ENCODE results near the gene SGF29. TPM values are rescaled to one million over a fixed set of nuclear protein-coding genes. Genes with fewer than 3 reads are reported as not detected.

Gene SGF29
- total and polyA plus RNA-seq, 2 of the 4 experiments (the other 2 are of a cell fraction): 4.3 to 7.7 TPM

GRCh38 chr16:28597692-28598261, 44.1 kb downstream of the SGF29 start:
- H4K8ac ChIP-seq (ENCODE audit: low read depth in 2 of 2, low read length in 2 of 2): no peak overlapping the region
- no peak overlapping the region for H3K56ac ChIP-seq (ENCODE audit: extremely low read depth, insufficient read depth, low read length)
- no peak overlapping the region for H2BK5ac ChIP-seq (ENCODE audit: low read depth, low read length, poor library complexity, severe bottlenecking)
- no peak for DNase-seq
- ChIA-PET CTCF (interaction anchor here (0.6 kb wide), 1 partner anchor 9 kb away, joined by 3 read pairs; no protein-coding TSS in a partner anchor), POLR2A (ENCODE audit: unreplicated experiment) (no interaction called here)
- no peak overlapping the region for H3K14ac ChIP-seq (replicated peaks; ENCODE audit: low read depth, low read length)
- H3K36me3 ChIP-seq (ENCODE audit: control insufficient read depth, insufficient read depth, low read length): no peaks in the 10 kb centered on the region
- no peak overlapping the region for H3K18ac ChIP-seq (ENCODE audit: low read depth, low read length)
- H2AK9ac ChIP-seq (replicated peaks; ENCODE audit: low read depth, low read length, poor library complexity): no peak overlapping the region
- H3K4me1 ChIP-seq (ENCODE audit: control insufficient read depth, insufficient read depth, low read length): no peaks in the 10 kb centered on the region
- no peak overlapping the region for H2AFZ ChIP-seq (replicated peaks; ENCODE audit: low read length, poor library complexity)
- H2BK15ac ChIP-seq (ENCODE audit: low read depth, low read length): no peak overlapping the region
- H3K9me1 ChIP-seq (ENCODE audit: insufficient read depth, low read length): no peaks in the 10 kb centered on the region
- no TSS peak for BruUV-seq (replicated peaks)
- no peak overlapping the region for H4K91ac ChIP-seq (ENCODE audit: insufficient read depth, low read depth, low read length)
- H3K23ac ChIP-seq (ENCODE audit: low read depth, low read length): no peak overlapping the region
- H3K9ac ChIP-seq (ENCODE audit: low read depth, low read length): no peak overlapping the region
- H2BK20ac ChIP-seq (ENCODE audit: low read depth, low read length): no peak overlapping the region
- H2BK120ac ChIP-seq (ENCODE audit: low read depth, low read length): no peak overlapping the region
- no peak overlapping the region for H3K4me2 ChIP-seq (ENCODE audit: low read depth, low read length)
- 100% methylated on average over 1 of the region's 9 CpGs; no CpG with 5 or more reads in 1 of the 2 experiments for WGBS, 2 experiments (ENCODE audit: extremely low coverage in 2 of 2, insufficient read length in 1 of 2)
- peaks cover 6% of the 10 kb centered on the region for H3K27me3 ChIP-seq (ENCODE audit: control insufficient read depth, insufficient read depth, low read length)
- H3K27ac ChIP-seq (ENCODE audit: insufficient read depth, low read length): no peak overlapping the region
- ATAC-seq (ENCODE audit: low read depth): no peak
- in situ Hi-C loops (cut with MboI; ENCODE audit: low sequenced_read_pairs) (no loop called here), dilution Hi-C loops (cut with HindIII; ENCODE audit: low sequenced_read_pairs, unreplicated experiment) (no loop called here), intact Hi-C loops (cut with micrococcal nuclease) (no loop called here)
- no peak for TF ChIP-seq CEBPB (IDR thresholded peaks at IDR 0.05; ENCODE audit: low read depth, low read length)
- TF ChIP-seq BHLHE40 (IDR thresholded peaks at IDR 0.05; ENCODE audit: low read depth, low read length): no peak
- TF ChIP-seq RCOR1 (IDR thresholded peaks at IDR 0.05; ENCODE audit: insufficient replicate concordance, low read length): no peak
- TF ChIP-seq MAFK (IDR thresholded peaks at IDR 0.05; ENCODE audit: low read depth, low read length): no peak
- TF ChIP-seq MAZ (IDR thresholded peaks at IDR 0.05; ENCODE audit: borderline replicate concordance, low read depth, low read length): no peak
- no peak for TF ChIP-seq CHD1 (IDR thresholded peaks at IDR 0.05; ENCODE audit: low read depth, low read length)
- TF ChIP-seq RFX5 (IDR thresholded peaks at IDR 0.05; ENCODE audit: low read depth, low read length): no peak
- TF ChIP-seq NFE2L2 (IDR thresholded peaks at IDR 0.05; ENCODE audit: low read depth, low read length): no peak
- no peak for TF ChIP-seq MXI1 (IDR thresholded peaks at IDR 0.05; ENCODE audit: borderline replicate concordance, low read depth, low read length)
- no peak for TF ChIP-seq POLR2A (IDR thresholded peaks at IDR 0.05; ENCODE audit: low read depth, low read length)
- TF ChIP-seq, protein P1, sequence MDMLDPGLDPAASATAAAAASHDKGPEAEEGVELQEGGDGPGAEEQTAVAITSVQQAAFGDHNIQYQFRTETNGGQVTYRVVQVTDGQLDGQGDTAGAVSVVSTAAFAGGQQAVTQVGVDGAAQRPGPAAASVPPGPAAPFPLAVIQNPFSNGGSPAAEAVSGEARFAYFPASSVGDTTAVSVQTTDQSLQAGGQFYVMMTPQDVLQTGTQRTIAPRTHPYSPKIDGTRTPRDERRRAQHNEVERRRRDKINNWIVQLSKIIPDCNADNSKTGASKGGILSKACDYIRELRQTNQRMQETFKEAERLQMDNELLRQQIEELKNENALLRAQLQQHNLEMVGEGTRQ (IDR thresholded peaks at IDR 0.05; ENCODE audit: low read depth, low read length): no peak
- no peak for TF ChIP-seq RAD21 (IDR thresholded peaks at IDR 0.05; ENCODE audit: low read length)
- TF ChIP-seq SMC3 (IDR thresholded peaks at IDR 0.05; ENCODE audit: low read depth, low read length): no peak
- no peak for TF ChIP-seq FOS (IDR thresholded peaks at IDR 0.05; ENCODE audit: low read depth, low read length)
- TF ChIP-seq CTCF (conservative IDR thresholded peaks at IDR 0.05; ENCODE audit: low read depth, low read length): no peak
- TF ChIP-seq, protein P2, sequence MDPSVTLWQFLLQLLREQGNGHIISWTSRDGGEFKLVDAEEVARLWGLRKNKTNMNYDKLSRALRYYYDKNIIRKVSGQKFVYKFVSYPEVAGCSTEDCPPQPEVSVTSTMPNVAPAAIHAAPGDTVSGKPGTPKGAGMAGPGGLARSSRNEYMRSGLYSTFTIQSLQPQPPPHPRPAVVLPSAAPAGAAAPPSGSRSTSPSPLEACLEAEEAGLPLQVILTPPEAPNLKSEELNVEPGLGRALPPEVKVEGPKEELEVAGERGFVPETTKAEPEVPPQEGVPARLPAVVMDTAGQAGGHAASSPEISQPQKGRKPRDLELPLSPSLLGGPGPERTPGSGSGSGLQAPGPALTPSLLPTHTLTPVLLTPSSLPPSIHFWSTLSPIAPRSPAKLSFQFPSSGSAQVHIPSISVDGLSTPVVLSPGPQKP (IDR thresholded peaks at IDR 0.05; ENCODE audit: borderline replicate concordance, low read depth, low read length): no peak
- no peak overlapping the region for H3K4me3 ChIP-seq (ENCODE audit: insufficient read depth, low read depth, low read length)
- no peaks in the 10 kb centered on the region for H3K79me1 ChIP-seq (ENCODE audit: low read depth in 1 of 2, low read length in 2 of 2)
- H3K9me3 ChIP-seq (ENCODE audit: control insufficient read depth, insufficient read depth, low read length): no peaks in the 10 kb centered on the region
- H3K4ac ChIP-seq (ENCODE audit: low read depth, low read length): no peak overlapping the region
- no peak overlapping the region for H2AK5ac ChIP-seq (ENCODE audit: low read depth, low read length)
- no peaks in the 10 kb centered on the region for H4K20me1 ChIP-seq (ENCODE audit: insufficient read depth, low read length)
- H4K5ac ChIP-seq (ENCODE audit: low read depth, low read length): no peak overlapping the region

All from IMR-90 (cell line).